Endothelial cell of umbilical vein (primary cell): ENCODE results near the gene SPINK6.

ENCODE experiments used
- CTCF ChIP-seq, 2 donors: IDR thresholded peaks; 1 replicate in 1 of 2; 2 replicates in 1 of 2; pipeline ENCODE4 v1.5.1; 2011; ENCODE audit warnings: low read length in 2 of 2, mild to moderate bottlenecking in 2 of 2, moderate library complexity in 2 of 2, control low read depth in 1 of 2, inconsistent platforms in 1 of 2, low read depth in 1 of 2; ENCODE audit not compliant: insufficient read depth in 1 of 2; ENCODE audit errors: extremely low read depth in 1 of 2
- EZH2 ChIP-seq: IDR thresholded peaks from 2 replicates; pipeline ENCODE4 v1.6.1; 2012; ENCODE audit warnings: borderline replicate concordance, low read depth, mild to moderate bottlenecking, moderate library complexity, low read length, inconsistent platforms; ENCODE audit not compliant: severe bottlenecking
- FOS ChIP-seq: IDR thresholded peaks from 2 replicates; pipeline ENCODE4 v1.6.1; 2011; ENCODE audit warnings: mild to moderate bottlenecking, low read length, moderate library complexity, borderline replicate concordance; ENCODE audit not compliant: insufficient read depth
- GATA2 ChIP-seq: IDR thresholded peaks from 2 replicates; pipeline ENCODE4 v1.7.0; 2011; ENCODE audit warnings: low read depth, mild to moderate bottlenecking, moderate library complexity, mixed read lengths, low read length; ENCODE audit not compliant: insufficient read length, insufficient read depth
- POLR2A ChIP-seq: IDR thresholded peaks from 2 replicates; pipeline ENCODE4 v1.6.1; 2012; ENCODE audit warnings: low read depth, mild to moderate bottlenecking, control low read depth, low read length

- TF ChIP-seq FOS (no peak), CTCF (IDR thresholded peaks at IDR 0.05; ENCODE audit: extremely low read depth in 1 of 2, insufficient read depth in 1 of 2, low read depth in 1 of 2, low read length in 2 of 2) (no peak), POLR2A (no peak), EZH2 (no peak), GATA2 (no peak)
Observed at GRCh38 chr5:148261221-148261620, 58.4 kb downstream of the SPINK6 start.
